Panc1 (cell line): ENCODE data around the gene KIAA0930.
"Not testable (repeated sequence)": the region's sequence is repeated elsewhere in the genome, so short reads cannot be mapped to it uniquely, and the experiment has no call there.

Source experiments
- REST ChIP-seq, 2 experiments: IDR thresholded peaks; 2 replicates each; pipeline ENCODE4 v1.6.1; 2011 to 2012; ENCODE audit warnings: low read depth in 2 of 2, control low read depth in 1 of 2, low read length in 1 of 2, mild to moderate bottlenecking in 1 of 2, moderate library complexity in 1 of 2; ENCODE audit not compliant: insufficient read depth in 1 of 2
- TF ChIP-seq, protein P1 (sequence below): fragments of 450-650 bp; IDR thresholded peaks from 2 replicates; pipeline ENCODE4 v1.5.1; 2017; ENCODE audit warnings: mild to moderate bottlenecking

GRCh38 chr22:45191746-45192145 is 48.9 kb downstream of the KIAA0930 start:
- not testable (repeated sequence) for TF ChIP-seq REST (IDR thresholded peaks at IDR 0.05; ENCODE audit: insufficient read depth in 1 of 2, low read depth in 2 of 2, low read length in 1 of 2)
- TF ChIP-seq, protein P1, sequence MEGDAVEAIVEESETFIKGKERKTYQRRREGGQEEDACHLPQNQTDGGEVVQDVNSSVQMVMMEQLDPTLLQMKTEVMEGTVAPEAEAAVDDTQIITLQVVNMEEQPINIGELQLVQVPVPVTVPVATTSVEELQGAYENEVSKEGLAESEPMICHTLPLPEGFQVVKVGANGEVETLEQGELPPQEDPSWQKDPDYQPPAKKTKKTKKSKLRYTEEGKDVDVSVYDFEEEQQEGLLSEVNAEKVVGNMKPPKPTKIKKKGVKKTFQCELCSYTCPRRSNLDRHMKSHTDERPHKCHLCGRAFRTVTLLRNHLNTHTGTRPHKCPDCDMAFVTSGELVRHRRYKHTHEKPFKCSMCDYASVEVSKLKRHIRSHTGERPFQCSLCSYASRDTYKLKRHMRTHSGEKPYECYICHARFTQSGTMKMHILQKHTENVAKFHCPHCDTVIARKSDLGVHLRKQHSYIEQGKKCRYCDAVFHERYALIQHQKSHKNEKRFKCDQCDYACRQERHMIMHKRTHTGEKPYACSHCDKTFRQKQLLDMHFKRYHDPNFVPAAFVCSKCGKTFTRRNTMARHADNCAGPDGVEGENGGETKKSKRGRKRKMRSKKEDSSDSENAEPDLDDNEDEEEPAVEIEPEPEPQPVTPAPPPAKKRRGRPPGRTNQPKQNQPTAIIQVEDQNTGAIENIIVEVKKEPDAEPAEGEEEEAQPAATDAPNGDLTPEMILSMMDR, result not testable (repeated sequence)
